Lung (tissue), 12 donors: ENCODE data around the gene PIWIL4. TPM values are rescaled to one million over a fixed set of nuclear protein-coding genes. Genes with fewer than 3 reads are reported as not detected.

Experiments used
- ATAC-seq: fragments of 200-7000 bp; cut with Tn5 transposase; one replicate; pipeline ENCODE4 v1.9.1; 2020; ENCODE audit warnings: moderate number of reproducible peaks; ENCODE audit not compliant: insufficient read depth, low FRiP score
- DNase-seq, 3 donors: peaks; one replicate each; pipeline ENCODE4 v3.0.0-alpha.2; 2013 to 2017
- H3K27ac ChIP-seq, 2 donors: one replicate each; pipeline ENCODE4 v1.5.1; 2013; ENCODE audit warnings: mild to moderate bottlenecking in 2 of 2, moderate library complexity in 2 of 2, control low read depth in 1 of 2, inconsistent platforms in 1 of 2, low read depth in 1 of 2, low read length in 1 of 2
- H3K27me3 ChIP-seq, 3 donors: one replicate each; pipeline ENCODE4 v1.5.1; 2013; ENCODE audit warnings: low read length in 2 of 3; ENCODE audit not compliant: control insufficient read depth in 3 of 3, insufficient read depth in 3 of 3
- H3K36me3 ChIP-seq, 4 donors: one replicate each; pipeline ENCODE4 v1.5.1; 2013; ENCODE audit warnings: low read length in 4 of 4, mild to moderate bottlenecking in 1 of 4, moderate library complexity in 1 of 4; ENCODE audit not compliant: control insufficient read depth in 4 of 4, insufficient read depth in 4 of 4
- H3K4me1 ChIP-seq, 5 donors: one replicate each; pipeline ENCODE4 v1.5.1; 2013; ENCODE audit warnings: low read length in 5 of 5, mild to moderate bottlenecking in 2 of 5, moderate library complexity in 1 of 5; ENCODE audit not compliant: control insufficient read depth in 5 of 5, insufficient read depth in 5 of 5
- H3K4me3 ChIP-seq: one replicate; pipeline ENCODE4 v1.5.1; 2013; ENCODE audit warnings: mild to moderate bottlenecking, control low read depth, moderate library complexity
- H3K9ac ChIP-seq, 2 donors: one replicate each; pipeline ENCODE4 v1.5.1; 2013; ENCODE audit warnings: low read length in 2 of 2, control low read depth in 1 of 2; ENCODE audit not compliant: insufficient read depth in 1 of 2
- H3K9me3 ChIP-seq, 4 donors: one replicate each; pipeline ENCODE4 v1.5.1; 2013; ENCODE audit warnings: low read length in 3 of 4, mild to moderate bottlenecking in 1 of 4, moderate library complexity in 1 of 4; ENCODE audit not compliant: control insufficient read depth in 4 of 4, insufficient read depth in 3 of 4
- CTCF ChIP-seq: IDR thresholded peaks from 2 replicates; pipeline ENCODE4 v1.5.1; 2012; ENCODE audit warnings: mild to moderate bottlenecking; ENCODE audit errors: control extremely low read depth, extremely low read depth
- WGBS, 2 donors: extraction: QIAGEN DNeasy Blood & Tissue Kit; methylation state at CpG; one replicate each; pipeline ENCODE4 v1.1.7; 2013; 5-methylcytosine and 5-hydroxymethylcytosine counted together
- polyA plus RNA-seq, 2 donors: library from polyadenylated mRNA; stranded (reverse); fragments of 200-250 nt; gene quantifications; one replicate each; pipeline ENCODE4 v1.2.1, GENCODE V29; 2013
- total RNA-seq, 2 donors: library from RNA; depleted of rRNA in 1 of 2; stranded (reverse); fragments of >200 nt in 1 of 2; gene quantifications; one replicate each; pipeline ENCODE4 v1.2.1, GENCODE V29; 2014 to 2021
- donor health status: control.
- donor health status: control.
- donor health status: Bipolar disorder and iron deficiency.
- donor health status: healthy.
- donor health status: DM: yes; HTN: yes; CAD: no.

The PIWIL4 gene
- total and polyA plus RNA-seq, 4 donors: 1.8 to 5.8 (median 3.1) TPM

- 85 to 86% methylated on average over 1 of the region's 1 CpG for WGBS, 2 donors
- Histone ChIP-seq H3K4me3 (no peak overlapping the region), H3K27me3 (no peaks in the 10 kb centered on the region), H3K9ac (no peak overlapping the region), H3K9me3 (no peaks in the 10 kb centered on the region), H3K4me1 (peaks cover 0 to under 1% (median 0%) of the 10 kb centered on the region in 5 donors), H3K27ac (no peak overlapping the region), H3K36me3 (no peaks in the 10 kb centered on the region)
- TF ChIP-seq CTCF: no peak
- DNase-seq (no peak), ATAC-seq (no peak)
Observed at GRCh38 chr11:94655956-94656355, 88.8 kb downstream of the PIWIL4 start.

- ATAC-seq: no peak
- Histone ChIP-seq H3K27ac (no peak overlapping the region), H3K9me3 (no peaks in the 10 kb centered on the region), H3K4me1 (no peaks in the 10 kb centered on the region), H3K9ac (no peak overlapping the region), H3K4me3 (no peak overlapping the region), H3K36me3 (no peaks in the 10 kb centered on the region), H3K27me3 (no peaks in the 10 kb centered on the region)
- no peak for TF ChIP-seq CTCF
- 83 to 91% methylated on average over 6 of the region's 6 CpGs for WGBS, 2 donors
- no peak for DNase-seq
Observed at GRCh38 chr11:94656968-94657367, 89.8 kb downstream of the PIWIL4 start.

- no peak overlapping the region for H3K9ac ChIP-seq
- no peaks in the 10 kb centered on the region for H3K27me3 ChIP-seq
- H3K4me3 ChIP-seq: no peak overlapping the region
- no peak for TF ChIP-seq CTCF
- H3K36me3 ChIP-seq: no peaks in the 10 kb centered on the region
- no peak for ATAC-seq
- H3K27ac ChIP-seq: no peak overlapping the region
- WGBS, 2 donors: 92 to 93% methylated on average over 3 of the region's 3 CpGs
- H3K9me3 ChIP-seq: no peaks in the 10 kb centered on the region
- no peaks in the 10 kb centered on the region for H3K4me1 ChIP-seq
- no peak for DNase-seq
Observed at GRCh38 chr11:94657629-94658028, 90.5 kb downstream of the PIWIL4 start.

- no peak overlapping the region for H3K4me3 ChIP-seq
- no peaks in the 10 kb centered on the region for H3K4me1 ChIP-seq
- no peak overlapping the region for H3K9ac ChIP-seq
- DNase-seq: no peak
- H3K36me3 ChIP-seq: no peaks in the 10 kb centered on the region
- no peak for TF ChIP-seq CTCF
- 51 to 54% methylated on average over 5 of the region's 5 CpGs for WGBS, 2 donors
- ATAC-seq: no peak
- no peaks in the 10 kb centered on the region for H3K9me3 ChIP-seq
- no peaks in the 10 kb centered on the region for H3K27me3 ChIP-seq
- no peak overlapping the region for H3K27ac ChIP-seq
Observed at GRCh38 chr11:94658386-94658785, 91.2 kb downstream of the PIWIL4 start.
